K562 (cell line): ENCODE measurements around the gene PARD3. TPM values are rescaled to one million over a fixed set of nuclear protein-coding genes. Genes with fewer than 3 reads are reported as not detected.

ENCODE experiments used
- ATAC-seq: fragments of 200-7000 bp; cut with Tn5 transposase; 3 replicates; pipeline ENCODE4 v1.9.1; 2020; ENCODE audit warnings: moderate library complexity
- BruUV-seq: library from RNA; stranded (reverse); fragments of 400-500 nt; replicated peaks from 2 replicates; lab custom pipeline; 2021; lab: Mats Ljungman, UMichigan
- CTCF ChIA-PET: fragments of 300-600 bp; formaldehyde crosslinking; extraction: SDS; loops from one replicate; lab custom pipeline; 2021; ENCODE audit warnings: low intra/inter-chr PET ratio; lab: Yijun Ruan, JAX
- POLR2A ChIA-PET: fragments of 300-600, 350-650 bp; sonication (Branson Sonifier 250); formaldehyde crosslinking; extraction: SDS; loops from one replicate; lab custom pipeline; 2021; ENCODE audit warnings: antibody characterized with exemption, inconsistent platforms; lab: Yijun Ruan, JAX
- DNase-seq, 4 experiments: peaks; one replicate each; pipeline versions ENCODE4 v3.0.0 to v3.0.0-alpha.2; 2011 to 2018; ENCODE audit warnings: low spot score in 3 of 4, mixed read lengths in 3 of 4; ENCODE audit errors: extremely low read depth in 1 of 4
- FAIRE-seq: peaks from 2 replicates; lab custom pipeline; 2011; peaks lifted over from hg19 to GRCh38; lab: Jason Lieb, UNC
- H2AFZ ChIP-seq: 2 replicates; pipeline ENCODE4 v1.6.0; 2011; ENCODE audit warnings: low read depth, low read length, control low read depth, inconsistent platforms
- H3K27ac ChIP-seq: fragments of 200-600 bp; 3 replicates; pipeline ENCODE4 v1.8.0; 2011; ENCODE audit warnings: low read depth, mild to moderate bottlenecking, control low read depth, inconsistent platforms, low read length, moderate library complexity, mixed read lengths; ENCODE audit errors: extremely low read depth
- H3K27me3 ChIP-seq, 2 experiments: fragments of 300-600 bp in 1 of 2; 2 replicates in 1 of 2; 3 replicates in 1 of 2; pipeline versions ENCODE4 v1.6.0 to v1.8.0; 2011; ENCODE audit warnings: inconsistent platforms in 2 of 2, low read length in 2 of 2, mild to moderate bottlenecking in 1 of 2, mixed read lengths in 1 of 2, moderate library complexity in 1 of 2; ENCODE audit not compliant: control insufficient read depth in 2 of 2, insufficient read depth in 2 of 2
- H3K36me3 ChIP-seq: fragments of 300-600 bp; 3 replicates; pipeline ENCODE4 v1.8.0; 2011; ENCODE audit warnings: mild to moderate bottlenecking, low read length, inconsistent platforms; ENCODE audit not compliant: control insufficient read depth, insufficient read depth
- H3K4me1 ChIP-seq, 2 experiments: fragments of 200-600 bp in 1 of 2; replicated peaks in 1 of 2; 2 replicates in 1 of 2; 3 replicates in 1 of 2; pipeline versions ENCODE4 v1.5.1 to v1.8.0; 2011; ENCODE audit warnings: inconsistent platforms in 2 of 2, low read length in 2 of 2, mild to moderate bottlenecking in 1 of 2, mixed read lengths in 1 of 2, moderate library complexity in 1 of 2; ENCODE audit not compliant: control insufficient read depth in 2 of 2, insufficient read depth in 2 of 2
- H3K4me2 ChIP-seq: 2 replicates; pipeline ENCODE4 v1.6.1; 2011; ENCODE audit warnings: low read length, control low read depth, inconsistent platforms, mixed read lengths; ENCODE audit not compliant: insufficient read depth
- H3K4me3 ChIP-seq: fragments of 200-600 bp; sonication (generic), shearing (Covaris generic); 2 replicates; pipeline ENCODE4 v1.5.1; 2016; ENCODE audit warnings: control low read depth, inconsistent platforms
- H3K79me2 ChIP-seq: fragments of 200-600 bp; 3 replicates; pipeline ENCODE4 v1.8.0; 2011; ENCODE audit warnings: low read length, inconsistent platforms; ENCODE audit not compliant: control insufficient read depth, insufficient read depth
- H3K9ac ChIP-seq, 2 experiments: 2 replicates each; pipeline versions ENCODE4 v1.6.0 to v1.6.1; 2011; ENCODE audit warnings: low read depth in 2 of 2, low read length in 2 of 2, control low read depth in 1 of 2, inconsistent platforms in 1 of 2, mild to moderate bottlenecking in 1 of 2, mixed read lengths in 1 of 2; ENCODE audit not compliant: insufficient read depth in 1 of 2
- H3K9me1 ChIP-seq: one replicate; pipeline ENCODE4 v1.6.0; 2011; ENCODE audit warnings: inconsistent platforms, mild to moderate bottlenecking, low read length, moderate library complexity; ENCODE audit not compliant: control insufficient read depth, insufficient read depth
- H3K9me3 ChIP-seq: replicated peaks from 2 replicates; pipeline ENCODE4 v1.5.1; 2011; ENCODE audit warnings: low read depth, low read length, inconsistent platforms; ENCODE audit not compliant: control insufficient read depth, insufficient read depth
- H4K20me1 ChIP-seq: replicated peaks from 2 replicates; pipeline ENCODE4 v1.6.1; 2011; ENCODE audit warnings: low read length, inconsistent platforms, mixed read lengths; ENCODE audit not compliant: control insufficient read depth, insufficient read depth
- CTCF ChIP-seq, 3 experiments: IDR thresholded peaks in 2 of 3; conservative IDR thresholded peaks in 1 of 3; 2 replicates each; pipeline ENCODE4 v1.5.1; 2011 to 2012; ENCODE audit warnings: low read length in 3 of 3, mild to moderate bottlenecking in 3 of 3, control low read depth in 2 of 3, improper control_type of control experiment in 1 of 3, inconsistent platforms in 1 of 3, low read depth in 1 of 3, mixed read lengths in 1 of 3, moderate library complexity in 1 of 3; ENCODE audit not compliant: insufficient read depth in 2 of 3
- RAD21 ChIP-seq, 2 experiments: fragments of 250-450 bp in 1 of 2; fragments of 450-650 bp in 1 of 2; sonication (Bioruptor Pico) in 1 of 2; formaldehyde crosslinking in 1 of 2; IDR thresholded peaks in 1 of 2; conservative IDR thresholded peaks in 1 of 2; 2 replicates each; pipeline versions ENCODE4 v1.4.0 to v1.8.0; 2020 to 2022; ENCODE audit warnings: mild to moderate bottlenecking in 2 of 2, moderate library complexity in 1 of 2
- SMC3 ChIP-seq: conservative IDR thresholded peaks from 2 replicates; pipeline ENCODE4 v1.6.1; 2011; ENCODE audit warnings: low read depth, low read length, improper control_type of control experiment; ENCODE audit not compliant: insufficient read depth
- YY1 ChIP-seq, 3 experiments: IDR thresholded peaks; 2 replicates each; pipeline ENCODE4 v1.6.1; 2011; ENCODE audit warnings: low read length in 2 of 3, mild to moderate bottlenecking in 2 of 3, moderate library complexity in 2 of 3, borderline replicate concordance in 1 of 3, control low read depth in 1 of 3, low read depth in 1 of 3; ENCODE audit not compliant: insufficient read depth in 3 of 3, insufficient replicate concordance in 2 of 3, control insufficient read depth in 1 of 3, insufficient read length in 1 of 3; ENCODE audit errors: extremely low read depth in 1 of 3
- WGBS: fragments of 100-300 bp; shearing (Covaris generic); methylation state at CpG from one replicate; pipeline ENCODE4 v1.1.6; 2016; ENCODE audit warnings: low coverage, mixed read lengths; ENCODE audit not compliant: insufficient coverage; ENCODE audit errors: missing lambda C conversion rate; 5-methylcytosine and 5-hydroxymethylcytosine counted together
- in situ Hi-C: fragments of 300-500 bp; cut with MboI; formaldehyde crosslinking; loops from 4 replicates; pipeline ENCODE4 v1.15.0; 2018; ENCODE audit warnings: inconsistent platforms, mixed read lengths
- intact Hi-C: fragments of 100-400 bp; cut with micrococcal nuclease; formaldehyde crosslinking; loops from 2 replicates; pipeline ENCODE4 v1.14.2; 2022
- polyA plus RNA-seq, 8 experiments: library from polyadenylated mRNA; depleted of rRNA in 4 of 8; stranded (reverse) in 5 of 8; unstranded in 3 of 8; fragments of >200 nt; fragmentation: Nextera tagmentation in 2 of 8; fragmentation: Illumina TruSeq in 1 of 8; extraction: Ambion mirVana in 2 of 8; extraction: Trizol in 1 of 8; gene quantifications; 2 replicates each; pipeline versions ENCODE4 v1.2.1 to v1.2.3, GENCODE V29; 2011 to 2014; ENCODE audit warnings: inconsistent platforms in 1 of 8, missing spikeins in 1 of 8
- total RNA-seq, 7 experiments: library from RNA; depleted of rRNA in 6 of 7; stranded (reverse); fragments of >200 nt in 6 of 7; fragmentation: Illumina TruSeq in 2 of 7; extraction: Trizol in 2 of 7; gene quantifications; 2 replicates each; pipeline versions ENCODE4 v1.2.1 to v1.2.3, GENCODE V29; 2011 to 2021; ENCODE audit warnings: low replicate concordance in 1 of 7
- TF ChIP-seq, protein P1 (sequence below), 2 experiments: fragments of 450-650 bp; formaldehyde crosslinking in 1 of 2; IDR thresholded peaks; 2 replicates each; pipeline versions ENCODE4 v1.4.0 to v1.6.1; 2014 to 2020; ENCODE audit warnings: mild to moderate bottlenecking in 2 of 2, borderline replicate concordance in 1 of 2, low read depth in 1 of 2

Gene PARD3
- total and polyA plus RNA-seq, 9 of the 15 experiments (the other 6 are each of a cell fraction or from before 2014, with no cell fraction given) = 2.7 to 11.7 (median 7.7) TPM

DNA sequence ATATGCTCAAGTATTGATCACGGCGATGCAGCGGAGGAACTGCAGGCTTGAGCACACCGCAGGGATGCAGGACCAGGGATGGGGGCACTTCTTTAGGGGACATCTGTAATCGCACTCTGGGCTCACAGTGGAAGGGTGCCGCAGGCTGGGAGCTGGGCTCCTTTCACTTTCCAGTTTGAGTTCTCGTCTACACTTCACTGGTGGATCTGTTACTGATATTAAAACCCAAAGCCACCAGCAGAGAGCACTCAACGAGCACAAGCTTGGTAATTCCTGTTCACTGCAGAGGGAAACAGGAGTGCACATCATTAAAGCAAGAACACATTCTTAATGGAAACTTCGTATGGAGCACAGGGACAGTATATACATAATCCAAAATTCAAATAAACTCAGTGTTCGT lies 91.3 kb downstream of the PARD3 start:
- 27% methylated on average over 10 of the region's 10 CpGs for WGBS
- Histone ChIP-seq H3K36me3 (no peaks in the 10 kb centered on the region), H3K4me2 (no peak overlapping the region), H3K9me3 (no peaks in the 10 kb centered on the region), H3K9me1 (peaks cover 5% of the 10 kb centered on the region), H3K4me3 (no peak overlapping the region), H3K4me1 (no peaks in the 10 kb centered on the region)
- in situ Hi-C loops = no loop called here
- TF ChIP-seq YY1 (IDR thresholded peaks at IDR 0.05; ENCODE audit: borderline replicate concordance in 1 of 3, control insufficient read depth in 1 of 3, extremely low read depth in 1 of 3, insufficient read depth in 3 of 3, insufficient read length in 1 of 3, insufficient replicate concordance in 2 of 3, low read depth in 1 of 3, low read length in 2 of 3) = no peak
- TF ChIP-seq SMC3 = 0 out of 2 replicates have a peak, but pooled peaks have one; percentile 21
- TF ChIP-seq, protein P1, sequence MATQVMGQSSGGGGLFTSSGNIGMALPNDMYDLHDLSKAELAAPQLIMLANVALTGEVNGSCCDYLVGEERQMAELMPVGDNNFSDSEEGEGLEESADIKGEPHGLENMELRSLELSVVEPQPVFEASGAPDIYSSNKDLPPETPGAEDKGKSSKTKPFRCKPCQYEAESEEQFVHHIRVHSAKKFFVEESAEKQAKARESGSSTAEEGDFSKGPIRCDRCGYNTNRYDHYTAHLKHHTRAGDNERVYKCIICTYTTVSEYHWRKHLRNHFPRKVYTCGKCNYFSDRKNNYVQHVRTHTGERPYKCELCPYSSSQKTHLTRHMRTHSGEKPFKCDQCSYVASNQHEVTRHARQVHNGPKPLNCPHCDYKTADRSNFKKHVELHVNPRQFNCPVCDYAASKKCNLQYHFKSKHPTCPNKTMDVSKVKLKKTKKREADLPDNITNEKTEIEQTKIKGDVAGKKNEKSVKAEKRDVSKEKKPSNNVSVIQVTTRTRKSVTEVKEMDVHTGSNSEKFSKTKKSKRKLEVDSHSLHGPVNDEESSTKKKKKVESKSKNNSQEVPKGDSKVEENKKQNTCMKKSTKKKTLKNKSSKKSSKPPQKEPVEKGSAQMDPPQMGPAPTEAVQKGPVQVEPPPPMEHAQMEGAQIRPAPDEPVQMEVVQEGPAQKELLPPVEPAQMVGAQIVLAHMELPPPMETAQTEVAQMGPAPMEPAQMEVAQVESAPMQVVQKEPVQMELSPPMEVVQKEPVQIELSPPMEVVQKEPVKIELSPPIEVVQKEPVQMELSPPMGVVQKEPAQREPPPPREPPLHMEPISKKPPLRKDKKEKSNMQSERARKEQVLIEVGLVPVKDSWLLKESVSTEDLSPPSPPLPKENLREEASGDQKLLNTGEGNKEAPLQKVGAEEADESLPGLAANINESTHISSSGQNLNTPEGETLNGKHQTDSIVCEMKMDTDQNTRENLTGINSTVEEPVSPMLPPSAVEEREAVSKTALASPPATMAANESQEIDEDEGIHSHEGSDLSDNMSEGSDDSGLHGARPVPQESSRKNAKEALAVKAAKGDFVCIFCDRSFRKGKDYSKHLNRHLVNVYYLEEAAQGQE (IDR thresholded peaks at IDR 0.05; ENCODE audit: borderline replicate concordance) = peak; percentile 50; the same call in 1 of the 2 replicates
- TF ChIP-seq, protein P1 (CRISPR knock-in tag; IDR thresholded peaks at IDR 0.05; ENCODE audit: low read depth) = no peak
- peak; percentile 18 to 58; a peak in 2 of 4 replicates for TF ChIP-seq RAD21 (CRISPR knock-in tag; conservative IDR thresholded peaks at IDR 0.05 in 1 of 2, IDR thresholded peaks at IDR 0.05 in 1 of 2)
- peak; percentile 30 to 44 (median 43); a peak in 2 of 6 replicates for TF ChIP-seq CTCF (IDR thresholded peaks at IDR 0.05 in 2 of 3, conservative IDR thresholded peaks at IDR 0.05 in 1 of 3; ENCODE audit: insufficient read depth in 2 of 3, low read depth in 1 of 3, low read length in 3 of 3)
- TF ChIP-seq, all 486 proteins: peak for 4
- CTCF ChIA-PET = no interaction called here
- ATAC-seq (peak; percentile 73), DNase-seq (peak in 1 of 4 experiments; percentile 33), FAIRE-seq (peak; percentile 60)
- BruUV-seq = no TSS peak
- H3K27ac ChIP-seq = no peak overlapping the region
- no peaks in the 10 kb centered on the region for H3K27me3 ChIP-seq
- peaks cover 8% of the 10 kb centered on the region; the same call in 1 of the 2 replicates for H4K20me1 ChIP-seq
- intact Hi-C loops = no loop called here
- POLR2A ChIA-PET = interaction anchor here (0.6 to 1.0 kb wide), 4 partner anchors 9 to 75 kb away, joined by 3 to 4 read pairs (median 4); no protein-coding TSS in a partner anchor
- H2AFZ ChIP-seq = no peak overlapping the region
- no peak overlapping the region for H3K9ac ChIP-seq
- no peaks in the 10 kb centered on the region for H3K79me2 ChIP-seq
